ENCODE results near the gene UTP3. TPM values are rescaled to one million over a fixed set of nuclear protein-coding genes. Genes with fewer than 3 reads are reported as not detected.

The UTP3 gene
- total RNA-seq, 4 donors from 2014 or later = 13.3 to 37.1 (median 15.6) TPM

- no peak for TF ChIP-seq POLR2A (IDR thresholded peaks at IDR 0.05)
- TF ChIP-seq CTCF (IDR thresholded peaks at IDR 0.05) = no peak
- DNase-seq = no peak
- peaks cover 4 to 24% (median 15%) of the 10 kb centered on the region in 4 donors for H3K4me1 ChIP-seq
- no peaks in the 10 kb centered on the region for H3K9me3 ChIP-seq
- no peak overlapping the region for H3K4me3 ChIP-seq
- no peak overlapping the region for H3K27ac ChIP-seq
- H3K36me3 ChIP-seq = no peaks in the 10 kb centered on the region
- H3K27me3 ChIP-seq = no peaks in the 10 kb centered on the region
These were observed 49.1 kb downstream of the UTP3 start for GRCh38 chr4:70737409-70737808.

DNA sequence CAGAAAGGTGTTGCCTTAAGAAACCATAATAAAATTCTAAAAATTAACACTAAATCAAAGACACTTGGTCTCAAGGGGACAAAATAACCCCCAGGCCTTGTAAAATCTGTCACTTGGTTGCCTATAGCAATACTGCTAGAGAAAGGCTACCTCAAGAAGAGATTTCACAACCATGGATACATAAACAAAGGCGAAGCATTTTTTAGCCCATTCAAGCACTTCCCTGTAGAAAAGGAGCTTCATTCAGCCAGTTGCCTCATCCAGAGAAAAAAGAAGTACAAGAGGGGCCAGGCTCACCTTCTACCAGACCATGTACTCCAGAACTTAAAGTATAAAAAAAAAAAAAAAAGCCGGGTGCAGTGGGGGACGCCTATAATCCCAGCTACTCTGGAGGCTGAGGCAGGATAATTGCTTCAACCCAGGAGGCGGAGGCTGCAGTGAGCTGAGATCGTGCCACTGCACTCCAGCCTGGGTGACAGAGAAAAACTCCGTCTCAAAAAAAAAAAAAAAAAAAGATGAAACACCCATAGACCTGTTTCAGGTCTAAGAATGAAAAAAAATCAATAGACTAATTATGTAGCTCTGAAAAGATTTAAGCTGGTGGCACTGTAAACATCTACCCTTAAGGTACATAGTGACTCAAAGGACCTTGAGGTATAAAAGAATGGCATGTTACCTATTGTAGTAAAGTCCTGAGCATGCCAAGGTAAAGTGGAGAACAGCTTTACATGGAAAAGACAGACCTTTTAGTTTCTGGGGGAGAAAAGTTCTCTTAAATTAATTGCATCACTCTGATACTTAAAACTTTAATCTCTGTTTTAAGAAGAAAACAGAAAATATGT lies 51.4 kb downstream of the UTP3 start:
- Histone ChIP-seq H3K27ac (no peak overlapping the region), H3K4me3 (no peak overlapping the region), H3K9me3 (no peaks in the 10 kb centered on the region), H3K27me3 (no peaks in the 10 kb centered on the region), H3K36me3 (no peaks in the 10 kb centered on the region), H3K4me1 (peaks cover 0 to 19% (median 10%) of the 10 kb centered on the region in 4 donors)
- no peak for TF ChIP-seq POLR2A (IDR thresholded peaks at IDR 0.05)
- no peak for TF ChIP-seq CTCF (IDR thresholded peaks at IDR 0.05)
- no peak for DNase-seq

Small RNAs within 50 kb of the gene (small RNA-seq; reads per million reads assigned to genes)
- gene RNU6-520P (0 reads per million in 2 donors), gene RNU6-784P (0 reads per million in 2 donors)

Other genes with a start within 250 kb of the UTP3 start
- gene MUC7, start 216.3 kb upstream of the UTP3 start, total RNA-seq = not detected
- gene AMTN, start 170.0 kb upstream of the UTP3 start, total RNA-seq = not detected
- not detected for gene AMBN, start 96.3 kb upstream of the UTP3 start, total RNA-seq
- not detected for gene ENAM, start 59.8 kb upstream of the UTP3 start, total RNA-seq
- gene JCHAIN, start 22.0 kb upstream of the UTP3 start, total RNA-seq = 100 to 1,000 TPM in 2 of 4 donors, 10 to 100 TPM in 2; 15.9 to 326 (median 89.6) TPM
- 100 to 1,000 TPM in 1 of 4 donors, 10 to 100 TPM in 3; 36.1 to 113 (median 47.1) TPM for gene RUFY3, start 33.4 kb downstream of the UTP3 start, total RNA-seq
- gene GRSF1, start 151.4 kb downstream of the UTP3 start, total RNA-seq = 10 to 100 TPM; 34.0 to 46.6 (median 38.3) TPM
- gene MOB1B, start 213.8 kb downstream of the UTP3 start, total RNA-seq = 10 to 100 TPM in 1 of 4 donors, 1 to 10 TPM in 3; 4.0 to 15.7 (median 7.5) TPM